Astrocyte (in vitro differentiated cells and primary cell): ENCODE data around the gene PPFIBP1.

Source experiments
- EZH2 ChIP-seq: IDR thresholded peaks from 2 replicates; pipeline ENCODE4 v1.6.1; 2012; ENCODE audit warnings: mild to moderate bottlenecking, low read length, inconsistent platforms; ENCODE audit not compliant: insufficient read depth
- TF ChIP-seq, protein P1 (sequence below): IDR thresholded peaks from 2 replicates; pipeline ENCODE4 v1.5.1; 2011; ENCODE audit warnings: low read depth, mild to moderate bottlenecking, inconsistent platforms, low read length, moderate library complexity; ENCODE audit not compliant: insufficient read depth

DNA sequence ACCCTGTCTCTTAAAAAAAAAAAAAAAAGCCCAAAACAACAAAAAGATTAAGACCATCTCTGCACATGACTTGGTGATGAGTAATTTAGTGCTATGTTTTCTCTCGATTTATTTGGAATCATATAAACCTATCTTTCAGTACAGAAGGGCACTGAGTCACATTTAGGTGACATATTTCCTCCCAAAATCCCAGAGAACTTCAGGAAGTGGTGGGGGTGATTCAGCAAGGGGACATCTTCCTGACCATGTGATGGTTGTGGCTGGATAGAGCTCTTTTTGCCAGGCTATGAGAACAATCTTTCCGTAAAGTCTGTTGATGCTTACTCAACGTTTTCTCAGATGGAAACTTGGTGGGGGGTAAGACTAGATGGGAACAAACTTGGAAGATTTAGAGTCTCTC, 50.0 kb downstream of the PPFIBP1 start:
- TF ChIP-seq, protein P1, sequence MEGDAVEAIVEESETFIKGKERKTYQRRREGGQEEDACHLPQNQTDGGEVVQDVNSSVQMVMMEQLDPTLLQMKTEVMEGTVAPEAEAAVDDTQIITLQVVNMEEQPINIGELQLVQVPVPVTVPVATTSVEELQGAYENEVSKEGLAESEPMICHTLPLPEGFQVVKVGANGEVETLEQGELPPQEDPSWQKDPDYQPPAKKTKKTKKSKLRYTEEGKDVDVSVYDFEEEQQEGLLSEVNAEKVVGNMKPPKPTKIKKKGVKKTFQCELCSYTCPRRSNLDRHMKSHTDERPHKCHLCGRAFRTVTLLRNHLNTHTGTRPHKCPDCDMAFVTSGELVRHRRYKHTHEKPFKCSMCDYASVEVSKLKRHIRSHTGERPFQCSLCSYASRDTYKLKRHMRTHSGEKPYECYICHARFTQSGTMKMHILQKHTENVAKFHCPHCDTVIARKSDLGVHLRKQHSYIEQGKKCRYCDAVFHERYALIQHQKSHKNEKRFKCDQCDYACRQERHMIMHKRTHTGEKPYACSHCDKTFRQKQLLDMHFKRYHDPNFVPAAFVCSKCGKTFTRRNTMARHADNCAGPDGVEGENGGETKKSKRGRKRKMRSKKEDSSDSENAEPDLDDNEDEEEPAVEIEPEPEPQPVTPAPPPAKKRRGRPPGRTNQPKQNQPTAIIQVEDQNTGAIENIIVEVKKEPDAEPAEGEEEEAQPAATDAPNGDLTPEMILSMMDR = no peak
- no peak for TF ChIP-seq EZH2
